GM21367 (cell line): Measurements from ENCODE around the gene ZNF646.
A peak's percentile ranks its signal among the peaks of the same experiment; 100 is the strongest.

Source experiments
- ATAC-seq: cut with Tn5 transposase; IDR thresholded peaks from one replicate; pipeline ENCODE4 v1.9.1; 2021; ENCODE audit not compliant: unreplicated experiment

The ZNF646 gene

DNA sequence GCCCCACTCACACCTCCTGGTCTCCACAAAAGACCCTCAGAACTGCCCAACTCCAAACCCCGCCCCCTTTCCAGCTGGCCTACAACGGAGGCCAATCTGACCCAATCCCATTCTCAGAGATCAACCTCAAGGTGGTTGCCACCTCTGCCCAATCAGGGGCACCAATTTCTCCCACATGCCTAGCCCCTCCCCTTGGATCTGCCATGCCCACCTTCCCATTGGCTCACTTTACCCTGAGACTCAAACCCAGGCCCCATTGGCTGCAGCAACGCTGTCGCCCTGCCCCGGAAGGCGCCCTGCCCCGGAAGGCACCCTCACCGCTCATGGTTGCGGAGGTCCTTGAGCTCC is 10.8 kb upstream of the ZNF646 start:
- no peak for ATAC-seq

DNA sequence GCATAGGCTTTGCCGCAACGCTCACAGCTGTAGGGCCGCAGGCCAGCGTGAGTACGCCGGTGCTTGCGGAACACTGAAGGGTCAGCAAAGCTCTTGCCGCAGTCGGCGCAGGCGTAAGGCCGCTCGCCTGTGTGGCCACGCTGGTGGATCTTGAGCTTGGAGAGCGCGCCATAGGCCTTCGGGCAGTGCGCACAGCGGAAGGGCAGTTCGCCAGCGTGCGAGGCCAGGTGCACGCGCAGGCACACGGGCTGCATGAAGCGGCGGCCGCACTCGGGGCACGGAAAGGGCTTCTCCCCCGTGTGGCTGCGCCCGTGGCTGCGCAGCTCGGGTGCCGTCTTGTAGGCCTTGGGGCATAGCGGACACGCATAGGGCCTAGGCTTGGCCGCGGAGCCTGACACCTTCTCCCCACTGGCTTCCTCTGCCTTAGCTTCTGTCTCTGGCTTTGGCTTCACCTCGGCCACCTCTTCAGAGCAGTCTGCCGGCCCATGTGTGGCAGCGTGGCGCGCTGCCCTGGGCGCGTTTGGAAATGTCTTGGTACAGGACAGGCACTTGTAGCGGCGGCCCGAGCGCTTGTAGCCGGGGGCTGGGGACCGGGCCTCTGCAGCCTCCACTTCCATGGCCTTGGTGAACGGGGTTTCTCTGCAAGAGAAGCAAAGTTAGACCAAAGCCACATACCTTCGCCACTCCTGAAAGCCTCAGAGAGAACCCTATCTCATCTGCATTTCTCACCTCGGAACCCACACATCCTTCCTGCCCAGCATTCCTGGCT is 10.2 kb upstream of the ZNF646 start:
- no peak for ATAC-seq

DNA sequence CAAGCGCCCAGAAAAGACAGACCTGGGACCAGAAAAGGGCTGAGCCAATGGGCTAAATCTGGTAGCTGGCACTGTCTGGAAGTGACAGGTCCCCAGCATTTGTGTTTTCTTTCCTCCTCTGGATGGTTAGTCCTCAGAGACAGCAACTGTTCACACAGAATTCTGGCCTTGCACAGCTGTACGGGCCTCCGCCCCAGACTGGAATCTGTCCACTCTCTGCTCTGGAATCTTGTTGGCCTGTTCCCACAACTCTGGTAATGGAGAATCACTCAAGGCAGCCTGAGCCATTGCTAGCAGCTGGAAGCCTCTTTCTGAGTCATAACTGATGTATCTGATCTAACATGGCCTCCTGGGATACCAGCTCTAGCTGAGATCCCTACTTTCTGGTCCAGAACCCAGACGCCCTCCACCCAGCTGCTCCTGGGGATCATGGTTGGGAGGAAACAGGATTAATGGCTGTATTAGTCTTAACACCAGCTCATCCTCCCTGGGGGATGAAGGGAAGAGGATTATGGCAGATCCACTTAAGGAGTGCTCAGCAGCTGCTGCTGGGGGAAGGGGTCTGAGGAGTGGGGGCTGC is 9.2 kb upstream of the ZNF646 start:
- ATAC-seq = no peak

DNA sequence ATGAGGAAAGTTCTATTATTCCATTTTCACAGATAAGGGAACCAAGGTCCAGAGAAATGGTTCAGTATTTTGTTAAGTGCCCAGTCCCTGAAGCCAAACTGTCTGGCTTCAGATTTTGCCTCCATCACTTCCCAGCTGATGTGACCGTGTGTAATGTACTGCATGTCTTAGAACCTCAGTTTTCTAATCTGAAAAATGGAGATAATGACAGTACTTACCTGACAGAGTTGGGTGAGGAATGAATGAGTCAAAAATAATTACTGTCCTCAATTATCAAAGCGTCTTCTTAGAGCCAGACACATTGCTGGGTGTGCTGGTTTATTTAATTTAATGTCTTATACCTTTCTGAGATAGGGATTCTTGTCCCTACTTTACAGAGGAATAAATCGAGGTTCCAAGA is 6.9 kb upstream of the ZNF646 start:
- ATAC-seq = no peak

GRCh38 chr16:31071861-31072260 is 2.4 kb upstream of the ZNF646 start:
- no peak for ATAC-seq

- peak; percentile 2 for ATAC-seq
These were observed 1.6 kb upstream of the ZNF646 start for GRCh38 chr16:31072540-31073141.

DNA sequence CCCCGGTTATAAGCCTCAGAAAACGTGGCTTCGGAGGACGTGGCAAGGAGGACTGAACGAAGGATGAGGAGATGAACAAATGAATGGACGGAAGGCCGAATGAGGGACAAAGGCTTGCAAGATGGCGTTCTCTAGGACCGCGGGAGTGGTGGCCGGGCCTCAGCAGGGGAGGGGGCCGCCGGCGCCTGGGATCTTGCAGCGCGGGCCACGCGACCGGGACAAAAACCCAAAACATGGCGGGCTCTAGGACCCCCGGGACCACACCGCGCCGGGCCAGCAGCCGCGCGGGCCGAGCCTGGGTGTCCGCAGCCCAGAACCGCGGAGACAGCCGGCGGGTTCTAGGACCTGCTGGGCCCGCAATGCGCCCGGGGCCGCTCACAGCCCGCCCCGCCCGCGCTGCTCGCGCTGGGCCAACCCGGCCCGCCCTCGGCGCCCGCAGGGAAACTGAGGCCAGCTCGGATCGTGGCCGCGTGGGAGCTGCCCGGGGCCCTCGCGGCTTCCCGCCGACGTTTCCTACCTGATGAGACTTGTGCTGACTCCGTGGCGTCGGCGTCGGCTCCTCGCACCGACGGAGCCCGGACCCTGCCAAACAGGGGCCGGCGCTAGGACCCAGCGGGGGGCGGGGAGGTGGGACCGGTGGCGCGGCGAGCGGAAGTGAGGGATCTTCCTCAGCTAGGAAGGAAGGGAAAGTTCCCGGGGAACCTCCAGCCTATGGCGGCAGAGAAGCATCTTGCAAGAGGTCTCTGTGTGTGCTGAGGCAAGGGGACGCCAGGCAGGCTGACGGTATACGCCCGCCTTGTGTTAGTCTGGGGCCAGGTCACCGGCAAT is 866 bp upstream of the ZNF646 start:
- peak; percentile 41 for ATAC-seq

DNA sequence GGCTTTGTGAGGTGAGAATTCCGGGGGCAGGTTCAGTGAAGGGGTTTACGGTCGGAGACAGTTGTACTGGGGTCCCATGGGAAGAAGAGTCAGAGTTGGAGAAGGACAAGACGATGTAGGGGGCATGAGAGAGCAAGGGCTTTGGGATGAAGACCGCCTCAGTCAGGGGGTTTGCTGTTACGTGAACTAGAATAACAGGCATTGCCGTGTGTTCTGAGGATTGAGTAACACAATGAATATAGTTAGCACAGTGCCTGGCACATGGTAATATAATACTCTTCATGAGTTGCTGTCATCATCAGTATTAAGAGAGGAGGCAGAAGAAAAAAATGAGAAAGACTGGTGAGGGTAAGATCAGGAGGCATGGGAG is 577 bp downstream of the ZNF646 start:
- no peak for ATAC-seq

DNA sequence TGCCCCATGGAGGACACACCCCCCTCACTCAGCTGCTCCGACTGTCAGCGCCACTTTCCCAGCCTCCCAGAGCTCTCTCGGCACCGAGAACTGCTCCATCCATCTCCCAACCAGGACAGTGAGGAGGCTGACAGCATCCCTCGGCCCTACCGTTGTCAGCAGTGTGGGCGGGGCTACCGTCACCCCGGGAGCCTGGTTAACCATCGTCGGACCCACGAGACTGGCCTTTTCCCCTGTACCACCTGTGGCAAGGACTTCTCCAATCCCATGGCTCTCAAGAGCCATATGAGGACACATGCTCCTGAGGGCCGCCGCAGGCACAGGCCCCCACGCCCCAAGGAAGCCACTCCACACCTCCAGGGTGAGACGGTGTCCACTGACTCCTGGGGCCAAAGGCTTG is 2.1 kb downstream of the ZNF646 start:
- no peak for ATAC-seq

DNA sequence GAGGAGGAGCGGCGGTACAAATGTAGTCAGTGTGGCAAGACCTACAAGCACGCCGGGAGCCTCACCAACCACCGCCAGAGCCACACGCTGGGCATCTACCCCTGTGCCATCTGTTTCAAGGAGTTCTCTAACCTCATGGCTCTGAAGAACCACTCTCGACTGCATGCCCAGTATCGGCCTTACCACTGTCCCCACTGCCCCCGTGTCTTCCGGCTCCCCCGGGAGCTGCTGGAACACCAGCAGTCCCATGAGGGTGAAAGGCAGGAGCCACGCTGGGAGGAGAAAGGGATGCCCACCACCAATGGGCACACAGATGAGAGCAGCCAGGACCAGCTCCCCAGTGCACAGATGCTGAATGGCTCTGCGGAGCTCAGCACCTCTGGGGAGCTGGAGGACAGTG is 2.8 kb downstream of the ZNF646 start:
- ATAC-seq = no peak

DNA sequence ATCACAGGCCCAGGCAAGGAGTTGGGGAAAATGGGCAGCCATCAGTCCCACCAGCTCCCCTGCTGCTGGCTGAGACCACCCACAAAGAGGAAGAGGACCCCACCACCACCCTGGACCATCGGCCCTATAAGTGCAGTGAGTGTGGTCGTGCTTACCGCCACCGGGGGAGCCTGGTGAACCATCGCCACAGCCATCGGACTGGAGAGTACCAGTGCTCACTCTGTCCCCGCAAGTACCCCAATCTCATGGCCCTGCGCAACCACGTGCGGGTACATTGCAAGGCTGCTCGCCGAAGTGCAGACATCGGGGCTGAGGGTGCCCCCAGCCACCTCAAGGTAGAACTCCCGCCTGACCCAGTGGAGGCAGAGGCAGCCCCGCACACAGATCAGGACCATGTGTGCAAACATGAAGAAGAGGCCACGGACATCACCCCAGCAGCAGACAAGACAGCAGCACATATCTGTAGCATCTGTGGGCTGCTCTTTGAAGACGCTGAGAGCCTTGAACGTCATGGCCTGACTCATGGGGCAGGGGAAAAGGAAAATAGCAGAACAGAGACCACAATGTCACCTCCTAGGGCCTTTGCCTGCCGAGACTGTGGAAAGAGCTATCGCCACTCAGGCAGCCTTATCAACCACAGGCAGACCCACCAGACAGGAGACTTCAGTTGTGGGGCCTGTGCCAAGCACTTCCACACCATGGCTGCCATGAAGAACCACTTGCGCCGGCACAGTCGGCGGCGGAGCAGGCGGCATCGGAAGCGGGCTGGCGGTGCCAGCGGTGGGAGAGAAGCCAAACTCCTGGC is 3.6 kb downstream of the ZNF646 start:
- no peak for ATAC-seq

DNA sequence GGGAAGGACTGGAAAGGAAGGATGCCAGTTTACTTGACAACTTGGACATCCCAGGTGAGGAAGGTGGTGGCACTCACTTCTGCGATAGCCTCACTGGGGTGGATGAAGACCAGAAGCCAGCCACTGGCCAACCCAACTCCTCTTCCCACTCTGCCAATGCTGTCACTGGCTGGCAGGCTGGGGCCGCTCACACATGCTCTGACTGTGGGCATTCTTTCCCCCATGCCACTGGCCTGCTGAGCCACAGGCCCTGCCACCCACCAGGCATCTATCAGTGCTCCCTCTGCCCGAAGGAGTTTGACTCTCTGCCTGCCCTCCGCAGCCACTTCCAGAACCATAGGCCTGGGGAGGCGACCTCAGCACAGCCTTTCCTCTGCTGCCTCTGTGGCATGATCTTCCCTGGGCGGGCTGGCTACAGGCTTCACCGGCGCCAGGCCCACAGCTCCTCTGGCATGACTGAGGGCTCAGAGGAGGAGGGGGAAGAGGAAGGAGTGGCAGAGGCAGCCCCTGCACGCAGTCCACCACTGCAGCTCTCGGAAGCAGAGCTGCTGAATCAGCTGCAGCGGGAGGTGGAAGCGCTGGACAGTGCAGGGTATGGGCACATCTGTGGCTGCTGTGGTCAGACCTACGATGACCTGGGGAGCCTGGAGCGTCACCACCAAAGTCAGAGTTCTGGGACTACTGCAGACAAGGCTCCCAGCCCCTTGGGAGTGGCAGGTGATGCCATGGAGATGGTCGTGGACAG is 4.5 kb downstream of the ZNF646 start:
- no peak for ATAC-seq

- no peak for ATAC-seq
These were observed 5.2 kb downstream of the ZNF646 start for GRCh38 chr16:31079342-31079944.

- ATAC-seq = no peak
These were observed 5.9 kb downstream of the ZNF646 start for GRCh38 chr16:31080035-31080629.

DNA sequence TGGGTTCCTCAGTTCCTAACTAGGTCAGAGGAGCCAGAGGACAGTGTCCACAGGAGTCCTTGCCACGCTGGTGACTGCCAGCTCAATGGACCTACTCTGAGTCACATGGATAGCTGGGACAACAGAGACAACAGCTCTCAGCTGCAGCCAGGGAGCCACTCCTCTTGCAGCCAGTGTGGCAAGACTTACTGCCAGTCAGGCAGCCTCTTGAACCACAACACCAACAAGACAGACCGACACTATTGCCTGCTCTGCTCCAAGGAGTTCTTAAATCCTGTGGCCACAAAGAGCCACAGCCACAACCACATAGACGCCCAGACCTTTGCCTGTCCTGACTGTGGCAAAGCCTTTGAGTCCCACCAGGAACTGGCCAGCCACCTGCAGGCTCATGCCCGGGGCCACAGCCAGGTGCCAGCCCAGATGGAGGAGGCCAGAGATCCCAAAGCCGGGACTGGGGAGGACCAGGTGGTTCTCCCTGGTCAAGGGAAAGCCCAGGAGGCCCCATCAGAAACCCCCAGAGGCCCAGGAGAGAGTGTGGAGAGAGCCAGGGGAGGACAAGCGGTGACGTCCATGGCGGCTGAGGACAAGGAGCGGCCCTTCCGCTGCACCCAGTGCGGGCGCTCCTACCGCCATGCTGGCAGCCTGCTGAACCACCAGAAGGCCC is 6.7 kb downstream of the ZNF646 start:
- ATAC-seq = no peak

DNA sequence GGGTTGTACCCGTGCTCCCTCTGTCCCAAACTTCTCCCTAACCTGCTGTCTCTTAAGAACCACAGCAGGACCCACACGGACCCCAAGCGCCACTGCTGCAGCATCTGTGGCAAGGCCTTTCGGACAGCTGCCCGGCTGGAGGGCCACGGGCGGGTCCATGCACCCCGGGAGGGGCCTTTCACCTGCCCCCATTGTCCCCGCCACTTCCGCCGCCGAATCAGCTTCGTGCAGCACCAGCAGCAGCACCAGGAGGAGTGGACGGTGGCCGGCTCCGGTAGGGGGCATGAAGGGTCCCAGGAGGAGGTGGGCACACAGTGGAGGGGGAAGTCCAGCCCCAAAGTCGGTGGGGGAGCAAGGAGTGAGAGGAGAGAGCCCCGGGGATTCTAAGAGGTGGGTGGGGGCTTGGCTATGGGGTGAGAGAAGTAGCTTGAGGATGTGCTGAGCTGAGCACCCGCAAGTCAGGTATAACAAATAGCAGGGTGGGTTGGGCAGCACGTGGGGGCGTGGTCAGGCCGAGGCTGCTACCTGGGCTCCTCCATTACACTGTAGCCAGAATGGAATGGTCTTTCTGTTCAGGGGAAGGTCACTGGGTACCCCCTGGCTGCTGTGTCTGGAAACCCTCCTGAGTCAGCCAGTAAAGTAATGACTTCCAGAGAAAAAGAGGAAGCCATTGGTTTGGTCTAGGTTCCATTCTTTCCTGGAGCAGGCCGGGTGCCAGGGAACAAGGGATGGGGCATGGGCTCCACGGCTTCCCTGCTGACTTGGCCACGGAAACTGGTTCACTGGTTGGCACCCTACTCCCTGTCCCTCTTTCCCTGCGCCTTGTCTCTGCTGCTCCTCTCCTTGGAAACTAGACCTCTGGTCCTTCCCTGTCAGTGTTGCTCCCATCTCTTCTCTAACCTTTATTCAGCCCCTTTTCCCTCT is 7.5 kb downstream of the ZNF646 start:
- no peak for ATAC-seq

- ATAC-seq = no peak
These were observed 8.3 kb downstream of the ZNF646 start for GRCh38 chr16:31082368-31083045.
